Activated naive CD8-positive, alpha-beta T cell treated with anti-CD3 and anti-CD28 coated beads for 36 hours (primary cell): Measurements from ENCODE around the gene CXorf58. TPM values are rescaled to one million over a fixed set of nuclear protein-coding genes. Genes with fewer than 3 reads are reported as not detected.
"Not testable (repeated sequence)": the region's sequence is repeated elsewhere in the genome, so short reads cannot be mapped to it uniquely, and the experiment has no call there.

Experiments used
- DNase-seq: peaks from one replicate; pipeline ENCODE4 v3.0.0; 2021
- H3K27ac Mint-ChIP-seq: one replicate; pipeline ENCODE4 v1.8.0; 2022; ENCODE audit warnings: mild to moderate bottlenecking, moderate library complexity, mixed read lengths
- H3K27me3 Mint-ChIP-seq: one replicate; pipeline ENCODE4 v1.8.0; 2022; ENCODE audit warnings: mild to moderate bottlenecking, mixed read lengths
- H3K36me3 Mint-ChIP-seq: one replicate; pipeline ENCODE4 v1.8.0; 2021; ENCODE audit warnings: mild to moderate bottlenecking, mixed read lengths
- H3K4me1 Mint-ChIP-seq: one replicate; pipeline ENCODE4 v1.8.0; 2021; ENCODE audit warnings: mixed read lengths
- H3K4me3 Mint-ChIP-seq: one replicate; pipeline ENCODE4 v1.8.0; 2022; ENCODE audit warnings: mild to moderate bottlenecking, moderate library complexity, mixed read lengths
- H3K9me3 Mint-ChIP-seq: one replicate; pipeline ENCODE4 v1.8.0; 2022; ENCODE audit warnings: mixed read lengths
- total RNA-seq, 2 experiments: library from RNA; stranded (reverse); gene quantifications; one replicate each; pipeline ENCODE4 v1.2.3, GENCODE V29; 2021

CXorf58 gene
- total RNA-seq, 2 experiments from 2014 or later = 0.24 TPM; not detected in 1

GRCh38 chrX:23959781-23960180 lies 52.0 kb downstream of the CXorf58 start:
- Mint-ChIP-seq H3K27me3 (no peaks in the 10 kb centered on the region), H3K4me3 (no peak overlapping the region), H3K9me3 (no peaks in the 10 kb centered on the region), H3K4me1 (peaks cover 11% of the 10 kb centered on the region), H3K36me3 (no peaks in the 10 kb centered on the region), H3K27ac (peak overlapping the region; percentile 55)
- DNase-seq = peak; percentile 4

GRCh38 chrX:23964191-23964590 lies 56.4 kb downstream of the CXorf58 start:
- Mint-ChIP-seq H3K27ac (no peak overlapping the region), H3K27me3 (no peaks in the 10 kb centered on the region), H3K4me3 (no peak overlapping the region), H3K4me1 (peaks cover 9% of the 10 kb centered on the region), H3K36me3 (no peaks in the 10 kb centered on the region), H3K9me3 (no peaks in the 10 kb centered on the region)
- DNase-seq = no peak

- not testable (repeated sequence) for H3K9me3 Mint-ChIP-seq, DNase-seq, H3K27ac Mint-ChIP-seq, H3K4me1 Mint-ChIP-seq, H3K4me3 Mint-ChIP-seq, H3K27me3 Mint-ChIP-seq, H3K36me3 Mint-ChIP-seq
Measured at GRCh38 chrX:23965630-23966029, 57.8 kb downstream of the CXorf58 start.

- Mint-ChIP-seq H3K4me1 (no peaks in the 10 kb centered on the region), H3K27me3 (no peaks in the 10 kb centered on the region), H3K27ac (peak overlapping the region; percentile 45), H3K36me3 (peaks cover 7% of the 10 kb centered on the region), H3K4me3 (no peak overlapping the region), H3K9me3 (no peaks in the 10 kb centered on the region)
- no peak for DNase-seq
Measured at GRCh38 chrX:23978491-23978890, 70.7 kb downstream of the CXorf58 start.

GRCh38 chrX:23980011-23980441 lies 72.2 kb downstream of the CXorf58 start:
- no peak overlapping the region for H3K27ac Mint-ChIP-seq
- H3K4me1 Mint-ChIP-seq = no peaks in the 10 kb centered on the region
- peaks cover 7% of the 10 kb centered on the region for H3K36me3 Mint-ChIP-seq
- no peaks in the 10 kb centered on the region for H3K9me3 Mint-ChIP-seq
- H3K27me3 Mint-ChIP-seq = no peaks in the 10 kb centered on the region
- no peak for DNase-seq
- no peak overlapping the region for H3K4me3 Mint-ChIP-seq

- Mint-ChIP-seq H3K27ac (no peak overlapping the region), H3K27me3 (no peaks in the 10 kb centered on the region), H3K4me3 (no peak overlapping the region), H3K36me3 (peaks cover 9% of the 10 kb centered on the region), H3K9me3 (no peaks in the 10 kb centered on the region), H3K4me1 (no peaks in the 10 kb centered on the region)
- DNase-seq = no peak
Measured at GRCh38 chrX:23981222-23981621, 73.4 kb downstream of the CXorf58 start.

GRCh38 chrX:23981711-23982110 lies 73.9 kb downstream of the CXorf58 start:
- H3K4me1 Mint-ChIP-seq = no peaks in the 10 kb centered on the region
- no peaks in the 10 kb centered on the region for H3K27me3 Mint-ChIP-seq
- H3K4me3 Mint-ChIP-seq = no peak overlapping the region

GRCh38 chrX:23982891-23983290 lies 75.1 kb downstream of the CXorf58 start:
- Mint-ChIP-seq H3K27me3 (no peaks in the 10 kb centered on the region), H3K4me1 (no peaks in the 10 kb centered on the region), H3K9me3 (no peaks in the 10 kb centered on the region), H3K27ac (no peak overlapping the region), H3K4me3 (no peak overlapping the region), H3K36me3 (peaks cover 9% of the 10 kb centered on the region)
- no peak for DNase-seq

More at GRCh38 chrX:23981711-23982110, 73.9 kb downstream of the CXorf58 start:
- peaks cover 9% of the 10 kb centered on the region for H3K36me3 Mint-ChIP-seq
- no peak for DNase-seq
- H3K9me3 Mint-ChIP-seq = no peaks in the 10 kb centered on the region
- no peak overlapping the region for H3K27ac Mint-ChIP-seq

Other genes starting within 250 kb of the CXorf58 start
- 10 to 100 TPM; 46.6 to 46.9 TPM for gene PRDX4, start 240.5 kb upstream of the CXorf58 start, total RNA-seq
- gene ACOT9, start 164.7 kb upstream of the CXorf58 start, total RNA-seq = 10 to 100 TPM; 22.1 to 23.1 TPM
- 10 to 100 TPM; 70.5 to 71.8 TPM for gene SAT1, start 124.8 kb upstream of the CXorf58 start, total RNA-seq
- gene APOO, start 68 bp upstream of the CXorf58 start, total RNA-seq = 10 to 100 TPM; 31.7 to 38.5 TPM
- 10 to 100 TPM; 13.5 to 14.2 TPM for gene KLHL15, start 119.2 kb downstream of the CXorf58 start, total RNA-seq
- gene EIF2S3, start 146.9 kb downstream of the CXorf58 start, total RNA-seq = 100 to 1,000 TPM; 379 to 386 TPM
- gene ZFX, start 241.7 kb downstream of the CXorf58 start, total RNA-seq = 10 to 100 TPM; 35.0 to 37.2 TPM